HG02588 (cell line): ENCODE measurements around the gene FFAR2.
"Not testable (repeated sequence)": the region's sequence is repeated elsewhere in the genome, so short reads cannot be mapped to it uniquely, and the experiment has no call there.

Experiments used
- ATAC-seq: cut with Tn5 transposase; IDR thresholded peaks from one replicate; pipeline ENCODE4 v1.9.1; 2021; ENCODE audit warnings: mild to moderate bottlenecking, moderate library complexity; ENCODE audit not compliant: unreplicated experiment

Gene FFAR2

GRCh38 chr19:35423406-35423805, 24.7 kb upstream of the FFAR2 start:
- not testable (repeated sequence) for ATAC-seq

GRCh38 chr19:35425682-35426081, 22.4 kb upstream of the FFAR2 start:
- ATAC-seq = no peak

GRCh38 chr19:35427187-35427586, 20.9 kb upstream of the FFAR2 start:
- ATAC-seq = no peak

- ATAC-seq = no peak
Observed at GRCh38 chr19:35429698-35430408, 18.2 kb upstream of the FFAR2 start.

- no peak for ATAC-seq
Observed at GRCh38 chr19:35430409-35431144, 17.5 kb upstream of the FFAR2 start.

- no peak for ATAC-seq
Observed at GRCh38 chr19:35431145-35431807, 16.8 kb upstream of the FFAR2 start.

- no peak for ATAC-seq
Observed at GRCh38 chr19:35432911-35433310, 15.1 kb upstream of the FFAR2 start.

GRCh38 chr19:35433448-35433847, 14.6 kb upstream of the FFAR2 start:
- no peak for ATAC-seq

- no peak for ATAC-seq
Observed at GRCh38 chr19:35435896-35436295, 12.2 kb upstream of the FFAR2 start.

- ATAC-seq = no peak
Observed at GRCh38 chr19:35436477-35437405, 11.3 kb upstream of the FFAR2 start.

- ATAC-seq = no peak
Observed at GRCh38 chr19:35437406-35437951, 10.6 kb upstream of the FFAR2 start.

GRCh38 chr19:35438096-35438495, 10.0 kb upstream of the FFAR2 start:
- no peak for ATAC-seq

- ATAC-seq = no peak
Observed at GRCh38 chr19:35438527-35438926, 9.5 kb upstream of the FFAR2 start.

- no peak for ATAC-seq
Observed at GRCh38 chr19:35439921-35440320, 8.1 kb upstream of the FFAR2 start.

- no peak for ATAC-seq
Observed at GRCh38 chr19:35442091-35442490, 6.0 kb upstream of the FFAR2 start.

GRCh38 chr19:35444735-35445134, 3.3 kb upstream of the FFAR2 start:
- no peak for ATAC-seq

- no peak for ATAC-seq
Observed at GRCh38 chr19:35445826-35446593, 2.0 kb upstream of the FFAR2 start.

- no peak for ATAC-seq
Observed at GRCh38 chr19:35449359-35450043, 1.4 kb downstream of the FFAR2 start.
